Left kidney (tissue), 2 donors: ENCODE results near the gene CHST1. TPM values are rescaled to one million over a fixed set of nuclear protein-coding genes. Genes with fewer than 3 reads are reported as not detected.
A peak's percentile ranks its signal among the peaks of the same experiment; 100 is the strongest.

Source experiments
- DNase-seq: peaks from one replicate; pipeline ENCODE4 v3.0.0-alpha.2; 2013
- polyA plus RNA-seq: library from polyadenylated mRNA; unstranded; fragments of 120-200 nt; gene quantifications from one replicate; pipeline ENCODE4 v1.2.1, GENCODE V29; 2013; ENCODE audit not compliant: insufficient read length

The CHST1 gene
- polyA plus RNA-seq, 1 donor = 11.1 TPM

DNA sequence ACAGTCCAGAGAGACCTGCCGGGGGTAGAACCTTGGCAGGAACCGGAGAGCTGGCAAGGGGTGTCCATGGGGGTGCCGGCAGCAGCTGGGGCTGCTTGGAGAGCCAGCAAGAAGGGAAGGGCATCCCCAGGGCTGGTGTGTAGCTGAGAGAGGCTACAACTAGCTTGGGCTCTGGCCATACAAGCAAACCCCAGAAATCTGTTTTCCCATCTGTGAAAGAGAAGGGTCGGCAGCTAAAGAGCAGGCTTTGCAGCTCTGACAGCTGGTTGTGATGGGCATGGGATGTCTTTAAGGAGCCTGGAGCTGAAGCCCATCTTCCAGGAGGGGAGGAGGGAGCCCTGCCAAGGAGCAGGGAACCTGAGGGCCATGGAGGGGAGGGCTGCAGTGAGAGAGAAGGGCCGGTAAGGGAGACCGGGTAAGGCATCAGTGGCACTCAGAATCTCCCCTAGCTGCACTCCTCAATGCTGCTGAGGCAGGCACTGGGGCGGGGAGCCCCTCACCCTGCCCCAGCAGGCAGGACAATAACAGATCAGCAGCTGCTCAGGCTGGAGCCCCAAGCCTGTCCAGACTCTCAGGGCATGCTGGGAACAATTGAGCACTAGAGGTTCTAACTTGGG, 3.9 kb downstream of the CHST1 start:
- no peak for DNase-seq

DNA sequence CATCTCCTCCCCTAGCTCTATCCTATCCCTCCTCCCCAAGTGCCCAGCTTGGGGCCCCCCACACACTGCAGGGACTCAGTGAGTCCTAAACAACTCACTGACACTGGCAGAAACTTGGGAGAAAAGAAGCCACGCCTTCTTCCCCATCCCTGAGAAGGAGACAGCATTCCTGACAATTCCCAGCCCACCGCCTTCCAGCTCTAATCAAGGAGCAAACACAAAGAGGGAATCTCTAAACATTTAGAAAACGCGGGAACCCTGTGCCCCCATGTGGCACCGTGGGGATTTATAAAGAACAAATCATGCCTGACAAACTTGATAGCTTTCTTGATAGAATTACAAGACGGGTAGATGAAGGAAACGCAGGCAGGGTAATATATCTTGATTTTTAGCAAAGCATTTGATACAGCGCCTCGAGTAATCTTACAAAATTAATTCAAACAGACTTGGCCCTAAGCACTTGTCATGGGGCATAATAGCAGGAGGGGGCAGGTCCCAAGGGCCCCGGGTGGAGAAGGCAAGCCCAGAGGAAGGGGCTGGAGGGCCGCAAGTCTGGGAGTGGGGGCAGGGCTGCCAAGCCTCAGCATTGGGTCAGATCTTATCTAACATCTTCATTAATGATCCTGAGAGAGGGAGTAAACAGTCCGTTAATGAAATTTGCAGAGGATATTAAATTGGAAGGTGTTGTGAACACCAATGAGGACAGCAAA, 4.5 kb downstream of the CHST1 start:
- DNase-seq = no peak

DNA sequence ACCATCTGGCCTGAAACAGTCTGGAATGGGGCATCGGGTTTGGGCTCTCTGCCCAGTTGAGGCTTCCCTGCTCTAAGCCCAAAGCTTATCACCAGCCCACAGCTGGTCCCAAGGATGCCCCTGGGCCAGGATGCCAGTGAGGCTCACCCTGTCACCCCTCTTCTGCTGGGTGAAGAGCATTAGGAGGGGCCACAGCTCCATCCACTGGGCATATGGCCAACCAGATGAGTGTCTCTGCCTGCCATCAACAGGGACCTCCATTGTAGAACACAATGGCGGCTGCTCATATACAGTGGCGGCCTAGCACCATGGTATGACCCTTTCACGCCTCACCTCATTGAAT, 5.6 kb downstream of the CHST1 start:
- no peak for DNase-seq

DNA sequence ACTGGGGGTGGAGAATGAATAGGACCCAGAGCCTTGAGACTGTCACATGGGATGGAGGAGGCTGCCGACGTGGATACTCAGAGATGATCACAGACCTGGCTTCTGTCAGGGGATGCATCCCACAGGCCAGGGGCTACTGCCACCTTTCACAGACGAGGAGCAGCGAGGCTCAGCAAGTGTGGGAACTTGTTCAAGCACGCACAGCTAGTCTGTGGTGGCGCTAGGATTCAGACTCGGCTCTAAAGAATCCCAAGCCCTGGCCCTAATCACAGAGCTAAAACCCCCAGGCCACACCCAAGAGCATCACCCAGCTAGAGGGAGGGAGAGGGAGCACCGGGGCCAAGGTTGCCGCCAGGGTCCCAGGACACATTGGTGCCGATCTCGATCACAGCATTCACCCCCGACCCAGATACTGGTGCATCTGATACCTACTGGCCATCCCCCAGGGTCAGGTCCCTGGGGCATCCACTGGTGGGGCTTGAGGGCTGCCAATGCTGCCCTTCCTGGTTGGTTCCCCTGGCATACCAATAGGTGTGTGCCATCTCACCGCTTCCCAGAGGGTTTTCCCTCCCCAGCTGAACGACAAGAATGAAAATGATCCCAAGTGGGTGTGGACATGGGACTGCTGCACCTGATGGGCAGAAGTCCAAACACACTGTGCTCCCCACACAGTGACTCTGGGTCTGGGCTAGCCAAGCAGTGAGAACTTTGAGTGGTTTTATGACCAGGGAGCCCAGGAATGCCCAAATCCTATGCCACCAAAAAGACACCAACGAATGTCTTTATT, 6.2 kb downstream of the CHST1 start:
- DNase-seq = no peak

DNA sequence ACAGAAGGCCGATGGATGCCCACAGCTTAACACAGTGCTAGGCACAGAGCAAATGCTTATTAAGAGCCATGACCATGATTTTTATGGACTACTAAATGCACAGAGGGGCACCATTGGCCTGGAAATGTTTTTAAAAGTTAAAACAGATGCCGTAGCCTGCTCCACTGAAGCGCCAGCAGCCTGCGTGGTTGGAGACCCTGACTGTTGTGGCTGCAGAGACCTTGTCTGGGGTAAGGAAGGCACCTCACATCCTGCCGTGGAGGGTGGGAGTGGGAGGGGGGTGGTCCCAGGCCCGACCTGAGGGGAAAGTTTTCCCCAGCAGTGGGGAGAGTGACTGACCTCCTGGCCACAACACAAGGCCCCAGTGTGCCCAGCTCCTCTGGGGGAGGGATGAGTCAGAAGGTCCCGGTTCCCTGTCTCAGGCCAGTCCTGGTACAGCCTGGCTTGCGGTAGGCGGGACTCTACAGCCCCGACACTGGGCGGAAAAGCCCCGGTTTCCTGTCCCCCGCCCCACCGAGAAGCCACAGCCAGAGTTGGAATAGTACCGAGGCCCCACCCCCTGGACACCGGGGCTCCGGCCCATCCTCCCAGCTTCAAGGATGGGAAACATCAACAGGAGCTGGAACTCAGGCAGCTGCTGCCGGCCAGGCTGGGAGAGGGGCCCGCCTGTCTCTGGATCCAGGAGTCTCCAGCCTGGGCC, 7.0 kb downstream of the CHST1 start:
- peak; percentile 60 for DNase-seq

DNA sequence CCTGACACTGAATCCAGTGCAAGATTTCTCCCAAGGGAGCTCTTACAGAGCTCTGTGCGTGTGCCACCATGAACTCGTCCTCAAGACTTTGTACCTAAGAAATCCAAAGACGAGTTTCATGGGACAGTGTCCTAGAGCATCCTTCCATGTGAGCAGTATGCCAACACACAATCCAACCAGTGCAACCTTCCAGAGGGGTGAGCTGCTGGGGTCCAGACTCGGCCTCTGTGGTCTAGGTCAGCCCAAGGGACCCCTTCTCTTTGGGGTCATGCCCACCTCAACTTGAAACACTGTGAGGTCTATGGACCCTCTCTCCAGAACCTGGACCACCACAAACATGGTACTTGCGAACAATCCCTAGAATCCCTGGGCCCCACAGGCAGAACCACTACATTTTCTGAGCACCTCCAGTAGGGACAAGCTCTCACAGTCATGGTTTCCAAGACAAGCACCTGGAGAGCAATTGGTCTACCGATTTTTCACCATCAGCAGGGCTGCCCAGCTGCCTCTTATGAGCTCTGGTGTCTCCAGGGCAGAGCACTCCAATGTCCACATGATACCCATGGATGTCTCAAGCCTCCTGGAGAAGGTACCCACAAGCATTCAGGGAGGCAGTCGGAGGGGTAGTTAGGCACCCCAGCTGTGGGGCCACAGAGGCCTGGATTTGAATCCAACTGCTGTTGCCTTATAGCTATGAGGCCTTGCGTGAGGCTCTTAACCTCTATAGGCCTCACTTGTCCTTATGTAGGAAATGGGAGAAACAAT, 7.7 kb downstream of the CHST1 start:
- no peak for DNase-seq

DNA sequence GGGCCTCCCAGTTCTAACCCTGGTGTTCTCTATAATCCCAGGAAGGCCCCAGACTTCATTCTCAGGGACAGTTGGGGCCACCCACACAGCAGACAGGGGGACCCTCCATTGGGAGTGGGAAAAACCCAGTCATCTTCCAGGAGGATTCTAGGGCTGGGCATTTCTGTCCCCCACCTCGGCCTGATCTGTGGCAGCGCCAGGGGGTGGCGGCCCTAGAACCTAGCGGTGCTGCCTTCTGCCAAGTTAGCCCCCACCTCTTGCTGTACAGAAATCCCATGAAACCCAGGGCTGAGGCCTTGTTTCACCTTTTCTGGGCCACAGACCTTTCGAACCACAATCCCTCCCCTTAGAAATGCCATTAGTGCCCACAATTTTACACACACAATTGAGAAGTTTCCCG, 9.6 kb downstream of the CHST1 start:
- DNase-seq = no peak

DNA sequence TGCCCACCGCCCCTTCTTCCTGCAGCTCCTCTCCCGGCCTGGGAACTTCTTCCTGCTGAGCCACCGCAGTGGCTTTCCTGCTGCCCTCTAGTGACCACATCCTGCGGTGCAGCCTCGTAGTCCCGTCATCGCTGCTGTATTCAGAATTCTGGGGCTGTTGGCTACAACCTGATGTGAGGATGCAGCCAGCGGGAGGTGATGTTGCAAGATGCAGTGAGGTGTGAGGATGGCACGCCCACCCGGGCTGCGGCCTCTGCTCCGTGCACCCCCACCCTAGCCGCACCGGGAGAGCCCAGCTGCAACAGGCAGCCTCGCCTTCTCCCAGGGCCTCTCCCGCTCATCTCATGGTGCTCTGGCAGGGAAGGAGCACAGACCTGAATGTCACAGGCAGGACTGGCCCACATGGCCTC, 10.1 kb downstream of the CHST1 start:
- DNase-seq = peak; percentile 79

DNA sequence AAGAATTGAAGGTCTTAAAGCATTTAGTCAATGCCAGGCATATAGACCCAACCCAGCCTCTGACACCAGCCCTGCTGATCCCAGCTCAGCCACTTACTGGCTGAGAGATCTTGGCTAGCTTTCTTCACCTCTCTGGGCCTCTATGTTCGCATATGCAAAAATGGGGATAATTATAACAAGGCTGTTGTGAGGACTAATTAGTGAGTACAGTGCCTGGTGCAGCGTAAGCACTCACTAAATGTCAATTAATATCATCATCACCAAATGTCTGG, 10.5 kb downstream of the CHST1 start:
- DNase-seq = no peak

DNA sequence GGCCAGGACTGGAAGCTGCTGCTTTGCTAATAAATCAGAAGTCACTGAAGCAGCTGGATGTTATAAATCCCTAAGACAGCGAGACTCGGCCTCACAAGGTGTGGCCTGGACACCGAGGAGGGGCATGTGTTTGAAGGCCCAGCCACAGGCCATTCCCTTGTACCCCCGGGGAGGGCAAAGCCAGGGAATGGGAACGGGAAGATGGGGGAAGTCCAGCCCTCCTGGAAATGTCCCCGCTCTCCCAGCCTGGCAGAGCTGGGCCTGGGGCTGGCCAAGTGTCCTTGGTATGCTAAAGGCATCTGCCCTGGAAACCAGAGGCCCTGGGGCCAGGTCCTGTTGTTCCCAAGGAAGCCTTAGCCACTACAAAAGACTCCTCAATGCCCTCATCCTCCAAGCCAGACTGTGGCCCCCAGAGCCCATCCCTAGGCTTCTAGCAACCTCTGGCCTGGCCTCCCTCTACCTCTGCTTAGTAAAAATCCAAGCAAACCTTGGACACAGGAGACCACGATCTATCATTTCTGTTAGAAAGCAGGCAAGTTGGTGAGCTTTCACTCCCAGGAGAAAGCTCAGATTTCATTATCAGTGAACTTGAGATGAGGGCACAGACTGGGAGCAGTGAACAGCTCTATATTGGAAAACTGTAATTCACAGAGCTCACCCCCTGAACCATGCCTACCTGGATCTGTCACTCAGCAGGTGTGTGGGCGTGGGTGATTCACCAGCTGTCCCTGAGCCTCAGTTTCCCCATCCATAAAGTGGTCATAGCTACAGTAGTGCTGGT, 11.0 kb downstream of the CHST1 start:
- no peak for DNase-seq

DNA sequence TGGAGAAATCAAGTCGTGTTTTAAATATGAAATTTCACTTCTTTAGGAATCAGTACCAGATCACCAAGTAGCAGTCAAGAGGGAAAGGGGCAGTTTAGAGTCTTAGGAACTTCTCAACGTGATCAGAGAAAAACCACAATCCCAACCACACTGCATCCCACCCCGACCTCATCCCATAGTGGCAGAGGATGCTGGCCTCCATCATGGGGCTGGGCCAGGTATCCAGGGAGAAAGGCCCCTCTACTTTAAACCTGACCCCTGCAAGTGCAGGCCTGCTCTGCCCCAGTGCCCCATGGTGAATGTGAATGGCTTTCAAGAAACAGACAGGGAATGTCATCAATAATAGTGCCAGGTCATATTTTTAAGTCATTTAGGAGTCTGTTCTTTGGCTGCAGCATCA, 12.1 kb downstream of the CHST1 start:
- DNase-seq = no peak

DNA sequence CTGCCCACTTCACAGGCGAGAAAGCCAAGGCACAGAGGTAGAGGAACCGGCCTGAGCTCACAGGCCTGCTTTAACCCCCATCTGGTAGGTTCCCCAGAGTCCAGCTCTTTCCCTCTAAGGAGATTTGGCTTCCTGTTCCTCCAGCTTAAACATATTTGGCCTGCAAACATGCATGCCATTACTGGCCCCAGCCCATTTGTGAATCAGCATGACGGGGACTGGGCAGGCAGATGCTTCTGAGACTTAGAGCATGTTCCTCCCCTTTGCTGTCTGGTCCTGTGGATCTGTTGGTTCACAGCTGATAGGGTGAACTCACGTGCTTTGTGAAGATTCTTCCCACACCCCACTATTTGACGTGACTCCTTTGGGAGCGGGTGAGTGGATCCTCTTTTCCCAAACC, 12.6 kb downstream of the CHST1 start:
- no peak for DNase-seq

DNA sequence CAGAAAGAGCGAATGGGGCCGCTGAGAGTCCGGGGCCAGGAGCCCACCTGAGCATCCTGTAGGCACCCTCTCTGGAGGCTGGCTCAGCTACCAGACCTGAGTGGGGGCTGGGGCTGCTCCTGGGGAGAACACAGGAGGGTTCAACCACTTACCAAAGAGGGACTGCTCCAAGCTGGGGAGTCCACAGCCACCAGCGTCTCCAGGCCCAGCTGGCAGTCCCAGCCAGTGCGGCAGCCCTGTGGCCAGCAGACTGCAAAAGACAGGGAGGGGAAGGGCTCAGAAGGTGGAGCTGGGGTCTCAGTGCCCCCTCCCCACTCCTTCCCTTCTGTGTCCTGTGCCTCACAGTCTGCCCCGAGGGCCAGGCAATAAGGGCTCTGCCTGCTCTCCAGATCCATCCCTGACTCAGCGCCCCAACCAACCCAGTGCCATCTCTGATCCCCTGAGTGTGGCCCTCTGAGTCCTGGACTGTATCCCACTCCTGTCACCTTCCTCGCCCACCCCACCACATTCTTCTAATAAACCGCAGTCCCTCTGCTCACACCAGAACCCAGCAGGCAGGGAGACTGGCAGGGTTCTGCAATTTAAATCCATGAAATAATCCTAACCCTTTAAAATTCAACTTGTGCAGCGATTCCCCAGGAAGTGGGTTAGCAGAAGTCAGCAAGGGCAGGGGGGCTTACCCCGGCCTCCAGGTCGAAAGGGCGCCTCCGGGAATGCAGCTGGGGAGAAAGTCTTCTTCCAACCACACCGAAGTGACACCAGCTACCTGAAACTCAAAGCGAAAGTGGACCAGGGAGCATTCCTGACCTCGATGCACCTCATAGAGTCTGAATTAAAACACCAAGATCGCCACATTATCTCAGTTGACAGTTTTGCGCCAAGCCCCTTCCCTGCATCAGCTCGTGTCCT, 13.3 kb downstream of the CHST1 start:
- DNase-seq = no peak

DNA sequence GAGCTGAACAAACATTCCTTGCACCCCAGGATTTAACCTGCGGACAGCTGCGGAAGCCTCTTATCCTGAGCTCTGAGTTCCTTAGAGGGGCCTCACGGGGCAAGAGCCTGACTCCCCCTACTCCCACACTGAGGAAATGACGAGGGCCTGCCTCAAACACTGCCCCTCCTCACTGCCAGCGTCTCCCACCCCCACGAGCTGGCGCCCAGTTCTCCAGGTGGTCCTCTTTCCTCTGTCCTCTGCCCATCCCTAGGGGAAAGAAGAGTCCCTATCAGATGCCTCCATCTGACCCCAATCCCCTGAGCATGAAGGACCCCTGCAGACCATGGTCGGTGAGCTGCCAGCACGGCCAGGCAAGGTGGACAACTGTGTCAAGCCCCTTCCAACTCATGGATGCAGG, 14.3 kb downstream of the CHST1 start:
- no peak for DNase-seq

DNA sequence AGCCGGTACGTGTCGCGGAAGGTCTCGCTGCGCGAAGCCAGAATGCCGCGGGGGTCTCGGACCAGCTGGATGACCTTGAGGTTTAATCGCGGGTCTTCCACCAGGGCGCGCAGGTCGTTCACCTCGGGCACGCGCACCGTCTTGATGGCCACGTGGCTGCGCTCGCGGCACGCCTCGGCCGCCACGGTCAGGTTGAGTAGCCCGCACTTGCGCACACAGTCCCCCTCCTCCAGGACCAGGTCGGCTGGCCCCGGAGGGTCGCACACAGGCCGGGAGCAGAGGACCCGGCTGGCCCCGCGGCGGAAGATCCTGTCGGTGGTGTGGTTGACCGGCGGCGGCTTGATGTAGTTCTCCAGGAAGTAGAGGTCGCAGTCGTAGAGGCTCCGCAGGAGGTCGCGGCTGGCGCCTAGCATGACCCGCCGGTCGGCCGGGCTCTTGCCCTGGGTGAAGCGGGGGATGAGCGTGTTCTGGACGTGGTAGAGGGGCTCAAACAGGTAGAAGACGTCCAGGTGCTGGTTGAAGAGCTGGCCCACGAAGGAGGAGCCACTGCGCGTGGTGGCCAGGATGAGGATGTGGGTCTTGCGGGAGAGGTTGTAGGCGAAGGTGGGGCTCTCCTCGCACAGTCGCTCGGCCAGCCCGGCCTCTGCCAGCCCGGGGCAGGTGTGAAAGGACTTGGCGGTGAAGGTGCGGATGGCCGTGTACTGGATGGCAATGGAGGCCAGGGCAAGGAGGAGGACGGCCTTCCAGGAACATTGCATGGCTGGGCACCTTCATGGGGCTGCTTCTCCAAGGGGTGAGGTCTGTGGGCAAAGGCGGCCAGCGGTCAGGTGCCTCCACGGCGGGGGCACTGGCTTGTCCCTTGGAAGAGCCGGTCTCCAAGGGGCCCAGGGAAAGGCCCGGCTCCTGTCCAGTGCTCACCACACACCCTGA, 15.0 kb downstream of the CHST1 start:
- no peak for DNase-seq

DNA sequence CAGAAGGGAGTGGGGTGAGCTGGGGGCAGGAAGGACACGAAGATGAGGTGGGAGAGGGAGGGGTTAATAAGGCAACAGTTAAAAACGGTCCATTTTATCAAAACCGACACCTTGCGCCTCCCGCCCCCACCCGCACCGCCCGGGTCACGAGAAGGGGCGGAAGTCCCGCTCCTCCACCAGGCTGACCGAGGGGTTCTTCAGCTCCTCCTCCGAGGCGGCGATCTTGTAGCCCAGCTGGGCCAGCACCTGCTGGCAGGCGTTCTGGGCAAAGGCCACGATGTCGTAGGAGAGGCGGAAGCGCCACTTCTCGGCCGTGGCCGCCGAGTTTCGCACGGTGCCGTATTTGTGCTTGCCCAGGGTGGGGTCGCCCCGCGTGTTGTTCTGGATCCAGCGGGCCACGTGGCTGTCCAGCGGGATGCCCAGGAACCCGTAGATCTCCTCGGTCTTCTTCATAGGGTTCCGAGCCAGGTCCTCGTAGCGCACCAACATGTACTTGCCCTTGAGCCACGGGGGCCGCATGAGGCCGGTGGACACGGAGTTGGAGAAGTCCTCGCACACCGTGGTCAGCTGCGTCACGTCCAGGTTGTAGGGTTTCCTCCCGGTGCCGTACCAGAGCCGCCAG, 15.8 kb downstream of the CHST1 start:
- no peak for DNase-seq

DNA sequence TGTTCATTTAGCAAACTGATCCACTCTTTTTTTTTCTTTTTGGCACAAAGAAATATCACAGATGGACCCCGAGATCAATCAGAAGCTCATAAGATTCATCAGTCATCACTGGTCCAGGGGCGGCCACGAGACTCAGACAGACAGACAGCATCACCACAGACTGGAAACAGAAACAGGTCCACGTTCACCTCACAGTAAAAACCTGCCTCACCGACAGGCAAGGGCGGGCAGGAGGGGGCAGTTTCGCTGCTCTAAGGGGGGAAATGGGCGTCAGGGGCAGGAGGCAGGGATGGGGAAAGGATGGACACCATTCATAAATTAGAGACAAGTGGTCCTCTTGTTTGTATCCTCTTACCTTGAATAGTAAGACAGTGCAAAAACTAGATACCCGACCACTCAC, 16.5 kb downstream of the CHST1 start:
- no peak for DNase-seq

DNA sequence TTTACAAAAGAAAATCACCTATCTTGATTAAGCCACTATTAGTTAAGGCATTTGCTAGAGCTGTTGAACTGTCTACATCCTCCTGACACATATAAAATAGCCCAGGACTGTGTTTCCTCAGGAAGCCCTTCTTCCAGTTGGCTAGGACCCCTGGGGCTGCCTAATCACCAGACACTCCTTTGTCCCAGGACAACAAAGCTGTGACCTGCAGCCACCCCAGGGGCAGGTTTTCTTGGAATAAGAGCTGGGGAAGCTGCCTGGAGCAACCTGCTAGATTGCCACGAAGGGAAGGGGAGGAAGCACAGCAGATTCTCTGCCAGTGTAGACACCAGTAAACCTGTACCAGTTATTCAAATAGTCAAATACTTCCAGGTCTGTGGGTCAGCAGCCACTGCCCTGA, 17.6 kb downstream of the CHST1 start:
- no peak for DNase-seq

DNA sequence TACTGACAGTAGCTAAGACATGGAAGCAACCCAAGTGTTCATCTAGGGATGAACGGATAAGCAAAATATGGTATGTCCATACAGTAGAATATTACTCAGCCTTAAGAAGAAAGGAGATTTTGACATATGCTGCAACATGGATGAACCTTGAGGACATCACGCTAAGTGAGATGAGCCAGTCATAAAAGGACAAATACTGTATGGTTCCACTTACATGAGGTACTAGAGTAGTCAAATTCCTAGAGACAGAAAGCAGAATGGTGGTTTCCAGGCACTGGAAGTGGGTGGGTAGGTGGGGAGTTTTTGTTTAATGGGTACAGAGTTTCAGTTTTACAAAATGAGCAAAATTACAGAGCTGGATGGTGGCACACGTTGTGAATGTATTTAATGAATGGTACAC, 18.1 kb downstream of the CHST1 start:
- no peak for DNase-seq
